A549 (cell line): ENCODE results near the gene COG7. TPM values are rescaled to one million over a fixed set of nuclear protein-coding genes. Genes with fewer than 3 reads are reported as not detected.

Experiments used
- ATAC-seq, 2 experiments: fragments of 200-7000 bp in 1 of 2; fragments of >200 bp in 1 of 2; cut with Nextera tagmentation in 1 of 2; cut with Tn5 transposase in 1 of 2; 3 replicates each; pipeline versions ENCODE4 v1.8.0 to v1.9.1; 2018 to 2020; ENCODE audit warnings: mild to moderate bottlenecking in 1 of 2, moderate library complexity in 1 of 2
- CTCF ChIA-PET: fragments of 300-600 bp; sonication (Branson Sonifier 250); formaldehyde crosslinking; extraction: SDS; loops from one replicate; lab custom pipeline; 2021; ENCODE audit warnings: antibody characterized with exemption, inconsistent platforms; lab: Yijun Ruan, JAX
- POLR2A ChIA-PET: fragments of 350-600 bp; formaldehyde crosslinking; extraction: SDS; loops from one replicate; lab custom pipeline; 2021; ENCODE audit warnings: antibody characterized with exemption, inconsistent platforms; lab: Yijun Ruan, JAX
- DNase-seq, 2 experiments: peaks; one replicate each; pipeline versions ENCODE4 v3.0.0 to v3.0.0-alpha.2; 2011 to 2016; ENCODE audit warnings: low read depth in 1 of 2, low spot score in 1 of 2
- FAIRE-seq: peaks from 2 replicates; lab custom pipeline; 2011; peaks lifted over from hg19 to GRCh38; lab: Jason Lieb, UNC
- H3K27ac ChIP-seq, 2 experiments: fragments of >200 bp; sonication (Bioruptor Twin); formaldehyde crosslinking; 3 replicates each; pipeline ENCODE4 v1.5.1; 2016 to 2017
- H3K4me1 ChIP-seq: fragments of >200 bp; sonication (Bioruptor Twin); formaldehyde crosslinking; 3 replicates; pipeline ENCODE4 v1.6.1; 2016
- H3K4me2 ChIP-seq: fragments of >200 bp; sonication (Bioruptor Twin); formaldehyde crosslinking; 3 replicates; pipeline ENCODE4 v1.6.1; 2016
- H3K4me3 ChIP-seq: fragments of >200 bp; sonication (Bioruptor Twin); formaldehyde crosslinking; 3 replicates; pipeline ENCODE4 v1.5.1; 2016
- H3K9me3 ChIP-seq: fragments of >200 bp; sonication (Bioruptor Twin); formaldehyde crosslinking; 3 replicates; pipeline ENCODE4 v1.6.1; 2016
- ATOH8 ChIP-seq: fragments of 250-450 bp; sonication (Bioruptor Pico); IDR thresholded peaks from 2 replicates; pipeline ENCODE4 v1.5.0; 2020; ENCODE audit warnings: low read depth, mild to moderate bottlenecking, moderate library complexity
- CBX2 ChIP-seq: fragments of 200-600 bp; sonication (generic); IDR thresholded peaks from 2 replicates; pipeline ENCODE4 v1.6.1; 2016; ENCODE audit warnings: low read depth, mild to moderate bottlenecking, borderline replicate concordance
- CHD4 ChIP-seq: fragments of 200-600 bp; sonication (generic); IDR thresholded peaks from 2 replicates; pipeline ENCODE4 v1.6.1; 2016; ENCODE audit warnings: antibody characterized with exemption, mild to moderate bottlenecking, borderline replicate concordance
- E2F6 ChIP-seq: IDR thresholded peaks from 2 replicates; pipeline ENCODE4 v1.6.1; 2012; ENCODE audit warnings: low read depth, borderline replicate concordance
- EP300 ChIP-seq, 2 experiments: fragments of >200 bp; sonication (Bioruptor Twin); formaldehyde crosslinking; IDR thresholded peaks; 2 replicates in 1 of 2; 3 replicates in 1 of 2; pipeline ENCODE4 v1.6.1; 2016 to 2017
- FOSB ChIP-seq: fragments of 250-450 bp; sonication (Bioruptor Pico); IDR thresholded peaks from 2 replicates; pipeline ENCODE4 v1.5.0; 2020; ENCODE audit warnings: mild to moderate bottlenecking, moderate library complexity
- GATA3 ChIP-seq: IDR thresholded peaks from 2 replicates; pipeline ENCODE4 v1.6.1; 2012; ENCODE audit warnings: borderline replicate concordance
- HES2 ChIP-seq: fragments of >200 bp; sonication (Bioruptor Twin); formaldehyde crosslinking; IDR thresholded peaks from 2 replicates; pipeline ENCODE4 v1.6.1; 2016
- JUN ChIP-seq, 2 experiments: fragments of >200 bp; sonication (Bioruptor Twin); formaldehyde crosslinking; IDR thresholded peaks; 2 replicates in 1 of 2; 3 replicates in 1 of 2; pipeline ENCODE4 v1.6.1; 2016 to 2017
- KDM1A ChIP-seq: fragments of 200-600 bp; sonication (generic); IDR thresholded peaks from 2 replicates; pipeline ENCODE4 v1.6.1; 2016; ENCODE audit warnings: low read depth, mild to moderate bottlenecking
- KDM5A ChIP-seq: fragments of 200-600 bp; sonication (generic); IDR thresholded peaks from 2 replicates; pipeline ENCODE4 v1.6.1; 2016; ENCODE audit warnings: antibody characterized with exemption, mild to moderate bottlenecking
- NPAS2 ChIP-seq: fragments of 250-450 bp; sonication (Bioruptor Pico); IDR thresholded peaks from 2 replicates; pipeline ENCODE4 v1.8.0; 2022; ENCODE audit warnings: mild to moderate bottlenecking, moderate library complexity, borderline replicate concordance
- PBX3 ChIP-seq: IDR thresholded peaks from 2 replicates; pipeline ENCODE4 v1.6.1; 2012
- PHF8 ChIP-seq: fragments of 200-600 bp; sonication (generic); IDR thresholded peaks from 2 replicates; pipeline ENCODE4 v1.6.1; 2016; ENCODE audit warnings: low read depth, mild to moderate bottlenecking, antibody characterized with exemption, moderate library complexity, borderline replicate concordance
- POLR2A ChIP-seq: IDR thresholded peaks from 2 replicates; pipeline ENCODE4 v1.6.1; 2012; ENCODE audit warnings: mild to moderate bottlenecking, low read length
- RAD21 ChIP-seq, 2 experiments: fragments of >200 bp in 1 of 2; sonication (Bioruptor Twin) in 1 of 2; formaldehyde crosslinking in 1 of 2; IDR thresholded peaks in 1 of 2; conservative IDR thresholded peaks in 1 of 2; 2 replicates in 1 of 2; 3 replicates in 1 of 2; pipeline ENCODE4 v1.6.1; 2012 to 2018; ENCODE audit warnings: inconsistent platforms in 1 of 2
- RNF2 ChIP-seq: fragments of 200-600 bp; sonication (generic); IDR thresholded peaks from 2 replicates; pipeline ENCODE4 v1.6.1; 2016; ENCODE audit warnings: low read depth, mild to moderate bottlenecking, antibody characterized with exemption, moderate library complexity, borderline replicate concordance
- SMC3 ChIP-seq: fragments of >200 bp; sonication (Bioruptor Twin); formaldehyde crosslinking; IDR thresholded peaks from 3 replicates; pipeline ENCODE4 v1.6.1; 2018; ENCODE audit warnings: inconsistent platforms
- SREBF2 ChIP-seq: fragments of 450-650 bp; IDR thresholded peaks from 2 replicates; pipeline ENCODE4 v1.6.1; 2014; ENCODE audit warnings: mild to moderate bottlenecking, moderate library complexity
- TP53 ChIP-seq: fragments of 250-450 bp; sonication (Bioruptor Pico); IDR thresholded peaks from 2 replicates; pipeline ENCODE4 v1.5.0; 2021; ENCODE audit warnings: mild to moderate bottlenecking, moderate library complexity
- WGBS: methylation state at CpG from one replicate; pipeline ENCODE4 v1.1.6; 2017; ENCODE audit errors: missing lambda C conversion rate; 5-methylcytosine and 5-hydroxymethylcytosine counted together
- polyA plus RNA-seq, 4 experiments: library from polyadenylated mRNA; depleted of rRNA in 3 of 4; stranded (reverse); fragments of >200 nt; fragmentation: RNase III in 1 of 4; extraction: RNeasy Plus Mini Kit Qiagen cat#74134 plus additional on column Dnase treatment in 1 of 4; gene quantifications; 2 replicates in 3 of 4; 3 replicates in 1 of 4; pipeline ENCODE4 v1.2.3, GENCODE V29; 2011 to 2017

The COG7 gene
- polyA plus RNA-seq, 2 of the 4 experiments (the other 2 are of a cell fraction) = 11.3 to 18.5 TPM

- TF ChIP-seq SMC3 = no peak
- TF ChIP-seq SREBF2 = no peak
- TF ChIP-seq NPAS2 (CRISPR knock-in tag) = no peak
- no peak for TF ChIP-seq HES2
- no peak for TF ChIP-seq RNF2
- TF ChIP-seq TP53 (CRISPR knock-in tag) = no peak
- no peak for TF ChIP-seq GATA3
- no peak for TF ChIP-seq KDM5A
- TF ChIP-seq PHF8 = no peak
- TF ChIP-seq, all 56 proteins: peak for 0
These were observed 38.3 kb downstream of the COG7 start (continued) for GRCh38 chr16:23414731-23415130.

- peaks cover 23% of the 10 kb centered on the region; the same call in 2 of the 3 replicates for H3K4me1 ChIP-seq
- DNase-seq (no peak), FAIRE-seq (no peak), ATAC-seq (no peak)
- no peak overlapping the region for H3K4me3 ChIP-seq
- 46% methylated on average over 4 of the region's 4 CpGs for WGBS
- no peak overlapping the region for H3K4me2 ChIP-seq
- POLR2A ChIA-PET = no interaction called here
- no peak for TF ChIP-seq CBX2
- no peak for TF ChIP-seq FOSB
- no peak for TF ChIP-seq POLR2A
- no peak for TF ChIP-seq CHD4
- no peak overlapping the region; a peak in 1 of 6 replicates for H3K27ac ChIP-seq
- CTCF ChIA-PET = interaction anchor here (1.2 to 3.6 kb wide), 2 partner anchors 25 to 228 kb away, joined by 3 to 21 read pairs; no protein-coding TSS in a partner anchor
- H3K9me3 ChIP-seq = no peaks in the 10 kb centered on the region
These were observed 42.8 kb downstream of the COG7 start for GRCh38 chr16:23410176-23410575.

- no peak for ATAC-seq
- Histone ChIP-seq H3K4me1 (peaks cover 23% of the 10 kb centered on the region; the same call in 2 of the 3 replicates), H3K4me2 (no peak overlapping the region), H3K9me3 (no peaks in the 10 kb centered on the region), H3K27ac (peak overlapping the region in 1 of 2 experiments; percentile 43; a peak in 1 of 6 replicates), H3K4me3 (no peak overlapping the region)
- FAIRE-seq = no peak
- no peak for TF ChIP-seq ATOH8 (CRISPR knock-in tag)
- TF ChIP-seq KDM1A = no peak
- TF ChIP-seq PBX3 = no peak
- no peak for TF ChIP-seq E2F6
- TF ChIP-seq RNF2 = no peak
- no peak for TF ChIP-seq JUN (IDR thresholded peaks at IDR 0.05)
- TF ChIP-seq SREBF2 = no peak
- DNase-seq = no peak
- POLR2A ChIA-PET = no interaction called here
- CTCF ChIA-PET = interaction anchor here (3.6 kb wide), 1 partner anchor 25 kb away, joined by 21 read pairs; no protein-coding TSS in a partner anchor
- 91% methylated on average over 2 of the region's 2 CpGs for WGBS
These were observed 43.5 kb downstream of the COG7 start for GRCh38 chr16:23409522-23409921.

GRCh38 chr16:23408823-23409298, 44.1 kb downstream of the COG7 start:
- ChIA-PET CTCF (interaction anchor here (0.6 to 3.6 kb wide), 3 partner anchors 10 to 32 kb away, joined by 3 to 21 read pairs (median 3); no protein-coding TSS in a partner anchor), POLR2A (no interaction called here)
- peak in 1 of 2 experiments; percentile 34 for DNase-seq
- no peak overlapping the region for H3K4me3 ChIP-seq
- 90% methylated on average over 7 of the region's 7 CpGs for WGBS
- peak overlapping the region in 1 of 2 experiments; percentile 43; a peak in 1 of 6 replicates for H3K27ac ChIP-seq
- ATAC-seq = peak; percentile 66 to 86
- no peak for TF ChIP-seq EP300 (IDR thresholded peaks at IDR 0.05)
- TF ChIP-seq TP53 (CRISPR knock-in tag) = no peak
- TF ChIP-seq RAD21 (conservative IDR thresholded peaks at IDR 0.05 in 1 of 2, IDR thresholded peaks at IDR 0.05 in 1 of 2) = no peak
- peaks cover 23% of the 10 kb centered on the region; the same call in 2 of the 3 replicates for H3K4me1 ChIP-seq
- no peak overlapping the region for H3K4me2 ChIP-seq
- H3K9me3 ChIP-seq = no peaks in the 10 kb centered on the region
- FAIRE-seq = no peak
